Middle frontal gyrus (tissue), 1 donor: ENCODE measurements around the gene TRIM65.

Experiments used
- DNase-seq: peaks from one replicate; pipeline ENCODE4 v3.0.0-alpha.2; 2015; ENCODE audit warnings: low spot score; ENCODE audit errors: extremely low spot score

Gene TRIM65, protein sequence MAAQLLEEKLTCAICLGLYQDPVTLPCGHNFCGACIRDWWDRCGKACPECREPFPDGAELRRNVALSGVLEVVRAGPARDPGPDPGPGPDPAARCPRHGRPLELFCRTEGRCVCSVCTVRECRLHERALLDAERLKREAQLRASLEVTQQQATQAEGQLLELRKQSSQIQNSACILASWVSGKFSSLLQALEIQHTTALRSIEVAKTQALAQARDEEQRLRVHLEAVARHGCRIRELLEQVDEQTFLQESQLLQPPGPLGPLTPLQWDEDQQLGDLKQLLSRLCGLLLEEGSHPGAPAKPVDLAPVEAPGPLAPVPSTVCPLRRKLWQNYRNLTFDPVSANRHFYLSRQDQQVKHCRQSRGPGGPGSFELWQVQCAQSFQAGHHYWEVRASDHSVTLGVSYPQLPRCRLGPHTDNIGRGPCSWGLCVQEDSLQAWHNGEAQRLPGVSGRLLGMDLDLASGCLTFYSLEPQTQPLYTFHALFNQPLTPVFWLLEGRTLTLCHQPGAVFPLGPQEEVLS

DNA sequence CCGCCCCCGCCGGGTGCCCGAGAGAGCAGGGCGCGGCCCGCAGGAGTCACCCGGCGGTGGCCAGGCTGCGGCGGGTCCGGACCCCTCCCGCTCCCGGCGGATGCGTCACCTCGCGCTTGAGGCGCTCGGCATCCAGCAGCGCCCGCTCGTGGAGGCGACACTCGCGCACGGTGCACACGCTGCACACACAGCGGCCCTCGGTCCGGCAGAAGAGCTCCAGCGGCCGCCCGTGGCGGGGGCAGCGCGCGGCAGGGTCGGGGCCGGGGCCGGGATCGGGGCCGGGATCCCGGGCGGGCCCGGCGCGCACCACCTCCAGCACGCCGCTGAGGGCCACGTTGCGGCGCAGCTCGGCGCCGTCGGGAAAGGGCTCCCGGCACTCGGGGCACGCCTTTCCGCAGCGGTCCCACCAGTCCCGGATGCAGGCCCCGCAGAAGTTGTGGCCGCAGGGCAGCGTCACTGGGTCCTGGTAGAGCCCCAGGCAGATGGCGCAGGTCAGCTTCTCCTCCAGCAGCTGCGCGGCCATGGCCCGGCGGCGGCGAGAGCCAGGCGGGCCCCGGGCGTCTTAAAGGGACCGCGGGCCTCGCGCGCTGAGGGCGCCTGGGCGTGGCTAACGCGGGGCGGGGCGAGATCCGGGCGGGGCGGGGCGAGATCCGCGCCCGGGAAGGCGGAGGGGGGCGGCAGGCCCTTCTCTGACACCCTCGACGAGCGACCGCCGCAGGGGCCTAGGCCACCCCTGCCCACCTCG is at the start of gene TRIM65:
TRIM65 (minus strand) TSS at position 537 of the 745 bp plus-strand sequence; CDS start at position 523, 14 bp downstream.
- peak; percentile 71 for DNase-seq

GRCh38 chr17:75945211-75945610 is 48.5 kb upstream of the TRIM65 start:
- DNase-seq: no peak

DNA sequence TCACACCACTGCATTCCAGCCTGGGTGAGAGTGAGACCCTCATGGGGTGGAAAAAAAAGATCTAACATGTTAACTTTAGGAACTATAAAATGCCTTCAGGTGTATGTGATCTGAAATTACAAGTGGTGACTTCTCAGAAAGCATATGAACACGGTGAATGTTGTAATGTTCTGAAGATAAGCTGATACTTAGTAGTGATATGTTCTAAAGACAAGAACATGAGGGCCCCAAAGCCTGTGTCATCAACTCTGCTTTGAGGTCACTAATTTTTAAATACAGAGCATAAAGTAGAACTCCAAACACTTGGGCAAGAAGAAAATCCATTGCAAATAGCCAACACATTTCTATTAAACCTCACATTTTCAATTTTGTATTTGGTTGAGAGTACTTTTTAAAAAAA is 46.7 kb upstream of the TRIM65 start:
- no peak for DNase-seq

GRCh38 chr17:75942473-75942872 is 45.7 kb upstream of the TRIM65 start:
- DNase-seq: no peak

DNA sequence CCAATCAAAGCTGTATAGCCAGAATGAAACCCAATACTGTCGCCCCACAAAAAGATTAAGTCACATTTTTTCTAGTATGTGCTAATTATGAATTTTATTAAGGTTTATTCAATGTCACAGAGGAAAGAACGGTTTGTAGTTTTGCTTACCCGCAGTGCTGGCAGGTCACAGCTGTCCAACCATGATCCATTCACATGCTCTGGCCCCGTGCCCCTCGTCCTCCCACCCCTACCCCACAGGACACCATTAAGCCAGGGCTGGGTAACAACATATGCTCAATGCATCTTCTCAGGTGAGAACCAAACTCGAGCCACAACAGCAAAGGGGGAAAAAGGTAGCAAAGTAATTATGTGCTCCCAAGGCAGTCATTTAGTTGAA is 44.7 kb upstream of the TRIM65 start:
- no peak for DNase-seq

- peak; percentile 92 for DNase-seq
Observed at GRCh38 chr17:75940727-75941441, 44.1 kb upstream of the TRIM65 start, which contains the start of gene FBF1. FBF1 (minus strand) TSS chr17:75941042; CDS start chr17:75938149, 2,893 bp downstream.

- no peak for DNase-seq
Observed at GRCh38 chr17:75937652-75938051, 40.9 kb upstream of the TRIM65 start.

DNA sequence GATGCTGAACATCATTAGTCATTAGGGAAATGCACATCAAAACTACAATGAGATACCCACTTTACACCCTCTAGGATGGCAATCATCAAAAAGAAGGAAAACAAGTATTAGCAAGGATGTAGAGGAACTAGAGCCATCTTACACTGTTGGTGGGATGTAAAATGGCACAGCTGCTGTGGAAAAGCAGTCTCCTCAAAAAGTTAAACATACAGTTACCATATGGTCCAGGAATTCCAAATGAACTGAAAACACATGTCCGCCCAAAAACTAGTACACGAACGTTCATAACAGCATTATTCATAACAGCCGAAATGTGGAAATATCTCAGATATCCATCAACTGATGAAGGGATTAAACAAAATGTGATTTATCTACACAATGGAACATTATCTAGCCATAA is 37.1 kb upstream of the TRIM65 start:
- no peak for DNase-seq

GRCh38 chr17:75932852-75933251 is 36.1 kb upstream of the TRIM65 start:
- DNase-seq: no peak

DNA sequence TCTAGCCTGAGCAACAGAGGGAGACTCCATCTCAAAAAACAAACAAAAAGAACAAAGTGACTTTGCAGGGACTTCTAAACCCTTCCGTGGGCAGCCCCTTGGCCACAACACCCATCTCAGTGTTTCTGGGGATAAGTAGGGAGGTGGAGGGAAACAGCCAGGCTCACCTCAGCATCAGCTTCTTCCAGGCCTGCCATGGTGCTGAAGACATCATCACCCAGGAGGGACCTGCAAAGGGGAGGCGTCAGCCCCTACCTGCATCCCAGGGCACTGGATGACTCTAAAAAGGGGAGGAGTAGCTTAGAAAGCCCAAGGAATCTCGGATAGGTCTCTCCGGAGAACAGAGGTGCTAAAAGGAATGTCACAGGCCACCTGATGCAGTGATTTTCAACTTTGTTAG is 34.3 kb upstream of the TRIM65 start:
- no peak for DNase-seq

- no peak for DNase-seq
Observed at GRCh38 chr17:75927286-75927922, 30.7 kb upstream of the TRIM65 start.

DNA sequence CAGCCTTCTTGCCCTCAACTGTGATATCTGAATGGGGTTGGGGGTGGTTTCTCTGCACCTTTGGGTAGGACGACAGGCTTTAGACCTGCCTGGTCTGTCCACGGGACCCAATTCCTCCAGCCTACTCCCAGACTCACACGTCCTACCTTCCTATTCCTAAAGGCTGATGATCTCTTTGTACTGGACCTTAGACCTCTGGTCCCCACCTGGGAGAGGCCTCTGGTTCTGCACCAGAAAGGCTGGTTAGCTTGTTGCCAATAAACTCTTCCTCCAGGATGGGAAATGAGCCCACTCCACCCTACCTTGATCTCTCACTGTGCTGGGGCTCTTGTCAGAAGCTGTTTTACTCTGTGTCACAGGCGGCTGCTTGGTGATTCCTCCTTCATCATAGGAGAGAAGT is 29.7 kb upstream of the TRIM65 start:
- no peak for DNase-seq

GRCh38 chr17:75925912-75926311 is 29.2 kb upstream of the TRIM65 start:
- DNase-seq: no peak

GRCh38 chr17:75925103-75925502 is 28.4 kb upstream of the TRIM65 start:
- no peak for DNase-seq

GRCh38 chr17:75922963-75923874 is 26.5 kb upstream of the TRIM65 start:
- DNase-seq: no peak

DNA sequence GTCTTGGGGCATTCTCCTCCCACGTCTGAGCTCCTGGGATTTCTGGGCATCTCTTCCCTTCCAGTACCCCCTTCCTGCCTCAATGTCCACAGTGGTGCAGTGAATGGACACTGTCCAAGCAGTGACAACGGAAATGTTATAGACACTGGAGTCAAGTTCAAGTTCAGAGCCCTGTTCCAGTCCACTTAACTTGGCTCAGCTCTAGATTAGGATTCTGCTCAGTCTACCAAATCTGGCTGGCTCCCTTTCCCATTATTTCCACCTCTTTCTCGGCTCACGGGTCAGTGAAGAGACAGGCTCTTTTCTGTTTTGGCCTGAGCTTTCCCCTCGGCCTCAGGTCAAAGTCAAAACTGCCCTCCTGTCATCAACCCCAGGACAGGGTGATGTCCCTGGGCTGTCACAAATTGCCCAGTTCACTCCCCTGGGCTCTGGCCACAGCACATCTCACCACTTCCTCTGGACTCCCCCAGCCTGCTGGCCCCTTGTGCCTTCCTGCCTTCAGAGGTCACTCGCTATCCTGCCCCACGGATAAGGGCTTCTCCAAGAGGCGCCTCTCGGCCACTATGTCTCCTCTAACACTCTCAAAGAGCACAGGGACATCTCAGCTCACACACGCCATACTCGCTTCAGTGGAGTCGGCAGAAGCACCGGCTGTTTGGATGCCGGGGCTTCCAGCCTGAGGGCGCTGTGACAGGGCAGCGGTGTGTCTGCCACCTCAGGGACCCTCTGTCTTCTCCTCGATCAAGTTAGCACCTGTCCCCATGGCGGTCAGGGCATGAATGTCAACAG is 25.6 kb upstream of the TRIM65 start:
- DNase-seq: no peak

GRCh38 chr17:75921596-75921995 is 24.8 kb upstream of the TRIM65 start:
- no peak for DNase-seq

GRCh38 chr17:75920045-75920560 is 23.4 kb upstream of the TRIM65 start:
- no peak for DNase-seq

DNA sequence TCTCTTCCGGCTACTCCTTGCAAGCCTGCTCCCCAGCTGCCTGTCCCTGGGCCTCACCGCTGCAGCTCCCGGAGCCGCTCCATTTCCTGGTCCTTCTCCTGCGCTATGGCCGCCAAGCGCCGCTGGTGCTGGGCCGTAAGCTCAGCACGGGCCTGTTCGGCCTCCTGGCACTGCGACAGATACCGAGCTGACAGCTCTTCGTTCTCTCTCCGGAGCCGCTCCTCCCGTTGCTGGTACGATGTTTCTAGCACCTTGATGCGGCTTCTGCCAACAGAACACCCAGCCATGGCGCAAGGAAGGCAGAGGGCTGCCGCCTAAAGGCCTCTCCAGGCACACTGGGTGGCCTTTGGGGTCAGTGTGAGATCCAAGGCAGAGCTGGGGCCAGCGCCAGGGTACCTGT is 22.9 kb upstream of the TRIM65 start:
- no peak for DNase-seq
